GM15510 (cell line): ENCODE data around the gene EPB41L4B.

ENCODE experiments used
- POLR2A ChIP-seq: IDR thresholded peaks from 3 replicates; pipeline ENCODE4 v1.6.1; 2011; ENCODE audit warnings: borderline replicate concordance; ENCODE audit not compliant: insufficient read length; ENCODE audit errors: extremely low read depth

The EPB41L4B gene

DNA sequence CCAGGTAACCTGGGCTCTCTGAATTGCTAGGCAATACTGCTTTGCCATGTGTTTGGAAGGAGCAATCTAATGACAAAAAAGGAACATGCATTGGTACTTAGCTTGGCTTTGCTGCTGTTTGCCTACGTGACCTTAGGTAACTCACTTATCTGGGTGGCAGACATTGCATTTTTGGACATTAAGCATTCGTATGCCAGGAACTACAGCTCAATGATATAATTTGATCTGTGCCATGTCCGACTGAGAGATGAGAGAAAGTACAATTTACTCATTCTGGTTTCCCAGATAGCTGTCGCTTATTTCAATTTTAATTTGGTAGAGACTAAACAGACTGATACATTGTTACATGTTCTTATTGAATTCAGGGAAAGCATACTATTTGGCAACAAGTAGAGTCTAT, 90.6 kb downstream of the EPB41L4B start:
- no peak for TF ChIP-seq POLR2A

DNA sequence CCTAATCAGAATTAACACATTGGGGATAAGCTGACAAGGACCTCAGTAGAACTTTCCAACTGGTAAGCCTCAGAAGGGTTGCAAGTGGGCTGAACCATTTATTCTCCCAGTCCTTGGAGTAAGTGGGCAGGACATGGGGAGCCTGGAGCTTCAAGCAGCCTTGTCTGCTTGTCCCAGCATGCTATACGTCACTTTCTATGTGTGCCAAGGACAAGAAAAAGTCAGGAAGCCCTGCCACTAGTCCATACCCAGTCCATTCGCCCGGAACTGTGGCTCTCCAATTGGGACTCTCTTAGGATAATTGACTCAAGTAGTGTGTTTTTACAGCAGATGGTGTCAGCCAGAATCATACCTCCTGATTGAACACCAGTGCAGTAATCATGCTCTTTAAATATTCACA, 91.2 kb downstream of the EPB41L4B start:
- TF ChIP-seq POLR2A, result no peak

DNA sequence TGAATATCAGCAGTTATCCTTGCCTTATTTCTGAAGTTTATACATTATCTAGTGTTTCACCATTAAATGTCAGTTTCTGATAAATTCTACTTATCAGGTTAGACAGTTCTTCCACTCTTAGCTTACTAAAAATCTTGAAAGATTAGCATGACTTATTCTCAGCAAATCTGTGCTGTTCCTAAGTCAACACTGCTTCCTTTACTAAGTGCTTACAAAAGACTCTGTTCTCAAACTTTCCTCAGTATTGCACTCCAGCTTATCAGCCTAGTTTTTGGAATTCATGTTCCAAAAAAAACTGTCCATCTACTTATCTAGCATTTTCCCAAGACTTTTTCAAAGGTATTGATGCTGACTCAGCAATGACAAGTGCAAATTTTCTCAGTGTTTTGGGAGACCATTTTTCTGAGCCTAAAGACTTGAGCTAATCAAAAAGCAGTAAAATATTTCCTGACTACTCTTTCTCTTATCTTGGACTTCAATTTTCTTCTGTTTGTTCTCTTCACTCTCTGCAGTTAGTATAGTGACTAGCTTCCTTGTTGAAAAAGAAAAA, 92.7 kb downstream of the EPB41L4B start:
- no peak for TF ChIP-seq POLR2A

DNA sequence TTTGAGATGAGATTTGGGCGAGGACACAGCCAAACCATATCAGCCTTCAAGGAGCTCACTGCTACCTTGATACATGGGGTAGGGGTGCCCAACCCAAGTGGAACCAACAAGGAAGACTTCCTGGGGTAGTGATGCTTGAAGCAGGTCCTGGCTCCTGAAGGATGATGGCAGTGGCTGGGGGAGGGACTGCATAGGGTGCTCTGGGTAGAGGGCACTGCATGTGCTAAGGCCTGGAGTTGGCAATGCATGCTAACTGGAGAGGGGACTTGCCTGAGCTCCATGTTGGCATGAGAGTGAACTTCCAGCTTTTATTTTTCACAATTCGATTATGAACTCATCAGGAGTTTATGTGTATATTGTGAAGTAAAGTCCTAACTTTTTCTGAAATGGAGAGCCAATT, 95.2 kb downstream of the EPB41L4B start:
- TF ChIP-seq POLR2A, result no peak

DNA sequence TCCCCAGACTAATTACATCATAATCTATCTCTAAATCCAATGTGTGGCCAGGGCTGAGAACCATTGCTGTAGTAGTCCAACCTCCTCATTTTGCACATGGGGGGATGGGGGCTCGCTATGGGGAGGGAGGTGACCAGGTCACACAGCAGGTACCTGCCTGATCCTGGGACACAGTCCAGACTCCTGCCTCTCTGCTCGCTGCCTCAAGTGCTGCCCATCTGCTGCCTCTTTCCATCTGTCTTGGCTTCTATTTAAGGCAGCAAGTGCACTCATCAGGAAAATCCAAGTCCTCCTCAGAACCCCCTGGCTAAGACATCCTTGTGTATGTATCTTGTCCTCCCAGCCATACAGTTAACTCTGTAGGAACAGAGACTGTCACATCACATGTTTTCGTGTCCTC, 96.1 kb downstream of the EPB41L4B start:
- TF ChIP-seq POLR2A, result no peak

GRCh38 chr9:109214414-109214813, 106.4 kb downstream of the EPB41L4B start:
- no peak for TF ChIP-seq POLR2A

DNA sequence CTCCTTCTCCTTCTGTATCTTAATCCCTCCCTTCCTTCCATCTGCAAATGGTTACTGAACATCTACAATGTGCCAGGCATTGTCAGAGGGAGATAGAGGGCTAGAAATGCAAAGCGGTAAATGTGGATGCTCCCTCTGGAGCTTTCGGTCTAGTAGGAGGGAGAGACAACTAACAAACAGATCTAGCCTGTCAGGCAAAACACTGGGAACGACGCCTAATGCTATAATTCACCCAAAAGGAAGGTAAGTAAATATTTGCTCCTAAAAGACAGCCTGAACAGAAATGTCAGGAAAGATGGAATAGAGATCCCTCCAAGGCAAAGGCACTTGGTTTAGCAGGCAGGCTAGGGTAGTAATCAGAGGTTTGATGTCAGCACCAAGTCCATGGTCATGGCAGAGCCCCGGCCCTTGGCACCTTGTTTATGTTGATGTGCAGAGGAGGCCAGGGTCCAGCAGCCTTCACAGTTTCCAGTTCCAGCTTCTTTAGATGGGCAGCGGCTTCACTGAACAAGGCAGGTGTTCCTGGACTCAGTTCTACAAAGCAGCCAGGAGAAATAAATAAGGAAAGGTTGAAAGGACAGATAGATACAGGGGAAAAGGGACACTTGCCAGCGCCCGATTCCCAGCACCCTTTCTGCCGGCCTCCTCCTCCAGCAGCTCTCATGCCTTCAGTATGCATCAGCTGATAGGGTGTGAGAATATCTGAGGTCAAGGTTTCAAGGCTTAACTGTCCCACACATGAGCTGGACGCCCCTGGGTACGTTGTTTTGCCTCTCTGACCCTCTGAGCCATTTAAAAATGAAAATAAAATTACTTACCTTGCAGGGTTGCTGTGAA, 107.4 kb downstream of the EPB41L4B start:
- TF ChIP-seq POLR2A, result no peak

- no peak for TF ChIP-seq POLR2A
Observed at GRCh38 chr9:109212768-109213167, 108.1 kb downstream of the EPB41L4B start.

GRCh38 chr9:109206670-109207069, 114.2 kb downstream of the EPB41L4B start:
- no peak for TF ChIP-seq POLR2A

GRCh38 chr9:109205526-109205925, 115.3 kb downstream of the EPB41L4B start:
- TF ChIP-seq POLR2A, result no peak

GRCh38 chr9:109203761-109204360, 117.0 kb downstream of the EPB41L4B start:
- no peak for TF ChIP-seq POLR2A

DNA sequence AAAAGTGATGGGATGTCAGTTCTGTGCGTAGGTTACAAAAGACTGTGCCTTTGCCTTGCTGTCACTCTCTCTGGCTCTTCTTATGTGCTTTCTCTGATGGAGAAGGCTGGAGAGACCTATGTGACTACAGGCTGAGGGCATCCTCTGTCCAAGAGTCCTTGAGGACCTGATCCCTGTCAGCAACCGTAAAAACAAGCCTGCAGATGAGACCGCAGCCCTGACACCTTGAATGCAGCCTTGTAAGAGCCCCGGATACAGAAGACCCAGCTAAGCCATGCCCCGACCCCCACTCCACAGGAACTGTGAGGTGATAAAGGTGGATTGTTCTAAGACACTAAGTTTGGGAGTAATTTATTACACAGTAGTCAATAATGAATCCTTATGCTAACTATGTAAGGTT, 121.2 kb downstream of the EPB41L4B start:
- no peak for TF ChIP-seq POLR2A

GRCh38 chr9:109198736-109199382, 122.0 kb downstream of the EPB41L4B start:
- TF ChIP-seq POLR2A, result no peak

DNA sequence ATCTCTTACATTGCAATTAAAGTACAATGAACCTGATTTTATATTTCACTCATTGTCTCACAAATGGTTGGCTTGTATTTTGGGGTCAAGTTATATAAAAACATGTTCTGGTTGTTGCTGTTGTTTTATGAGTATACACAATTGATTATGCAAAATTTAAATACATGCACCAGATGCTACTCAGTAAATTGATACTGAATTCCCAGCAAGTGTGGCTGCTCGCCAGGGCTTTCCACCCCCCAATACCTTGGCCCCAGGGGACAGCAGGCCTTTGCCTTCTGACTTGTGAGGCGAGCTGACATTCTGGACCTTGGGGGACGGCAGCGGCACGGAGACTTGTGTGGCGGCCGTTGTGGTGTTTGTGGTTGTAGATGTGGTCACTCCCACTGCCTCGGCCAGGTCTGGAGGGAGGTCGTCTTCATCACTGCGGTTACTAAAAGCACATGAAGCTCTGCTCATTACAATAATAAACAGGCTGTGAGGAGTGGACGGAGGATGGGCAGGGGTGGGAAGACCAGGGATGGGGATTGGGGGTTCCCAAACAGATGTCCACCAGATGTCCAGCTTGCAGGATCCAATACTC, 126.8 kb downstream of the EPB41L4B start:
- no peak for TF ChIP-seq POLR2A
